Neutrophil (primary cell): ENCODE measurements around the gene PRAMEF6.
"Not testable (repeated sequence)": the region's sequence is repeated elsewhere in the genome, so short reads cannot be mapped to it uniquely, and the experiment has no call there.

Source experiments
- H3K27ac ChIP-seq: fragments of 200-600 bp; sonication (generic); 2 replicates; pipeline ENCODE4 v1.5.1; 2016; ENCODE audit warnings: mild to moderate bottlenecking, moderate library complexity
- H3K27me3 ChIP-seq: fragments of 200-600 bp; sonication (generic); 2 replicates; pipeline ENCODE4 v1.6.0; 2016; ENCODE audit warnings: mild to moderate bottlenecking
- H3K36me3 ChIP-seq: fragments of 200-600 bp; sonication (generic); 2 replicates; pipeline ENCODE4 v1.5.1; 2017
- H3K4me1 ChIP-seq, 2 experiments: fragments of 200-600 bp in 1 of 2; sonication (generic) in 1 of 2; 1 replicate in 1 of 2; 2 replicates in 1 of 2; pipeline versions ENCODE4 v1.5.1 to v1.6.1; 2013 to 2016; ENCODE audit warnings: low read depth in 1 of 2, low read length in 1 of 2, mild to moderate bottlenecking in 1 of 2, moderate library complexity in 1 of 2; ENCODE audit not compliant: control insufficient read depth in 1 of 2, insufficient read depth in 1 of 2
- H3K4me3 ChIP-seq, 2 experiments: fragments of 200-600 bp in 1 of 2; sonication (generic) in 1 of 2; 1 replicate in 1 of 2; 2 replicates in 1 of 2; pipeline ENCODE4 v1.5.1; 2013 to 2016; ENCODE audit warnings: low read depth in 1 of 2, low read length in 1 of 2, mild to moderate bottlenecking in 1 of 2, moderate library complexity in 1 of 2
- H3K9me3 ChIP-seq: fragments of 200-600 bp; sonication (generic); 2 replicates; pipeline ENCODE4 v1.5.1; 2016

The PRAMEF6 gene

GRCh38 chr1:12947480-12947879 lies at the start of gene PRAMEF6:
TSS of gene PRAMEF6 (minus strand) at chr1:12947580. CDS start at chr1:12942518, 5,062 bp downstream.
- H3K4me3 ChIP-seq, H3K27ac ChIP-seq, H3K4me1 ChIP-seq, H3K27me3 ChIP-seq, H3K36me3 ChIP-seq, H3K9me3 ChIP-seq: not testable (repeated sequence)

GRCh38 chr1:12924368-12924767 lies 23.0 kb downstream of the PRAMEF6 start:
- H3K27me3 ChIP-seq, H3K4me3 ChIP-seq: not testable (repeated sequence)

GRCh38 chr1:12921749-12922148 lies 25.6 kb downstream of the PRAMEF6 start:
- not testable (repeated sequence) for H3K4me1 ChIP-seq, H3K27ac ChIP-seq, H3K36me3 ChIP-seq, H3K9me3 ChIP-seq, H3K27me3 ChIP-seq, H3K4me3 ChIP-seq

More at GRCh38 chr1:12924368-12924767, 23.0 kb downstream of the PRAMEF6 start:
- not testable (repeated sequence) for H3K9me3 ChIP-seq, H3K36me3 ChIP-seq, H3K4me1 ChIP-seq, H3K27ac ChIP-seq

- H3K4me3 ChIP-seq, H3K9me3 ChIP-seq, H3K4me1 ChIP-seq, H3K27me3 ChIP-seq, H3K36me3 ChIP-seq, H3K27ac ChIP-seq: not testable (repeated sequence)
Observed at GRCh38 chr1:12916310-12916709, 31.1 kb downstream of the PRAMEF6 start, which contains the start of gene PRAMEF7. TSS of gene PRAMEF7 (plus strand) at chr1:12916610. CDS start at chr1:12917693, 1,083 bp downstream.

- H3K9me3 ChIP-seq, H3K27me3 ChIP-seq, H3K36me3 ChIP-seq, H3K27ac ChIP-seq, H3K4me1 ChIP-seq, H3K4me3 ChIP-seq: not testable (repeated sequence)
Observed at GRCh38 chr1:12903793-12904572, 43.4 kb downstream of the PRAMEF6 start.

- H3K27ac ChIP-seq, H3K9me3 ChIP-seq, H3K4me1 ChIP-seq, H3K36me3 ChIP-seq, H3K27me3 ChIP-seq, H3K4me3 ChIP-seq: not testable (repeated sequence)
Observed at GRCh38 chr1:12899186-12899585, 48.2 kb downstream of the PRAMEF6 start.

GRCh38 chr1:12898170-12898569 lies 49.2 kb downstream of the PRAMEF6 start, which contains the start of gene PRAMEF10:
TSS of gene PRAMEF10 (minus strand) at chr1:12898270. CDS start at chr1:12895847, 2,423 bp downstream.
- not testable (repeated sequence) for H3K4me3 ChIP-seq, H3K9me3 ChIP-seq, H3K27me3 ChIP-seq, H3K4me1 ChIP-seq, H3K27ac ChIP-seq, H3K36me3 ChIP-seq
